Liver (tissue), 3 donors: Measurements from ENCODE around the gene MGAT4A.

Source experiments
- CTCF ChIP-seq: fragments of 150-350 bp; IDR thresholded peaks from 2 replicates; pipeline ENCODE4 v1.5.1; 2017; ENCODE audit warnings: improper control_type of control experiment, low read depth, low read length; ENCODE audit not compliant: missing input control
- EGR1 ChIP-seq, 2 donors: IDR thresholded peaks; 2 replicates each; pipeline ENCODE4 v1.6.1; 2016 to 2018; ENCODE audit warnings: antibody characterized with exemption in 2 of 2, low read depth in 2 of 2
- FOXA1 ChIP-seq: IDR thresholded peaks from 2 replicates; pipeline ENCODE4 v1.6.1; 2016; ENCODE audit warnings: antibody characterized with exemption
- GABPA ChIP-seq, 2 donors: IDR thresholded peaks in 1 of 2; conservative IDR thresholded peaks in 1 of 2; 2 replicates each; pipeline ENCODE4 v1.6.1; 2016; ENCODE audit warnings: antibody characterized with exemption in 2 of 2, mild to moderate bottlenecking in 1 of 2, moderate library complexity in 1 of 2
- HNF4G ChIP-seq: IDR thresholded peaks from 2 replicates; pipeline ENCODE4 v1.6.1; 2016; ENCODE audit warnings: antibody characterized with exemption
- JUND ChIP-seq, 2 donors: IDR thresholded peaks; 2 replicates each; pipeline ENCODE4 v1.6.1; 2016; ENCODE audit warnings: antibody characterized with exemption in 2 of 2
- MAX ChIP-seq: IDR thresholded peaks from 2 replicates; pipeline ENCODE4 v1.6.1; 2016; ENCODE audit warnings: antibody characterized with exemption
- NR2F2 ChIP-seq: IDR thresholded peaks from 2 replicates; pipeline ENCODE4 v1.6.1; 2016; ENCODE audit warnings: antibody characterized with exemption
- REST ChIP-seq: IDR thresholded peaks from 2 replicates; pipeline ENCODE4 v1.6.1; 2016; ENCODE audit warnings: antibody characterized with exemption, mild to moderate bottlenecking
- SP1 ChIP-seq: IDR thresholded peaks from 2 replicates; pipeline ENCODE4 v1.6.1; 2018; ENCODE audit warnings: antibody characterized with exemption, mild to moderate bottlenecking
- TAF1 ChIP-seq: conservative IDR thresholded peaks from 2 replicates; pipeline ENCODE4 v1.6.1; 2016; ENCODE audit warnings: antibody characterized with exemption, mild to moderate bottlenecking
- YY1 ChIP-seq: IDR thresholded peaks from 2 replicates; pipeline ENCODE4 v1.6.1; 2016; ENCODE audit warnings: antibody characterized with exemption, mild to moderate bottlenecking
- ZBTB33 ChIP-seq: IDR thresholded peaks from 2 replicates; pipeline ENCODE4 v1.6.1; 2016; ENCODE audit warnings: antibody characterized with exemption
- donor health status: healthy.
- donor health status: healthy.

GRCh38 chr2:98748292-98749065, 17.5 kb upstream of the MGAT4A start:
- TF ChIP-seq CTCF, result no peak
- no peak for TF ChIP-seq FOXA1
- TF ChIP-seq GABPA (IDR thresholded peaks at IDR 0.05 in 1 of 2, conservative IDR thresholded peaks at IDR 0.05 in 1 of 2), result no peak
- TF ChIP-seq TAF1, result no peak
- no peak for TF ChIP-seq SP1
- TF ChIP-seq ZBTB33, result no peak
- no peak for TF ChIP-seq HNF4G
- no peak for TF ChIP-seq REST
- TF ChIP-seq NR2F2, result no peak
- TF ChIP-seq JUND (IDR thresholded peaks at IDR 0.05), result no peak
- no peak for TF ChIP-seq EGR1 (IDR thresholded peaks at IDR 0.05; ENCODE audit: low read depth in 2 of 2)
- no peak for TF ChIP-seq MAX
- no peak for TF ChIP-seq YY1
